Pulmonary artery endothelial cell (primary cell): Measurements from ENCODE around the gene KIF18A. TPM values are rescaled to one million over a fixed set of nuclear protein-coding genes. Genes with fewer than 3 reads are reported as not detected.
"Not testable (repeated sequence)": the region's sequence is repeated elsewhere in the genome, so short reads cannot be mapped to it uniquely, and the experiment has no call there.

Experiments
- DNase-seq: peaks from one replicate; pipeline ENCODE4 v3.0.0-alpha.2; 2011; ENCODE audit warnings: low read depth, low spot score
- total RNA-seq: library from RNA; depleted of rRNA; stranded (reverse); fragments of >200 nt; gene quantifications from 2 replicates; pipeline ENCODE4 v1.2.3, GENCODE V29; 2014

Gene KIF18A
- total RNA-seq, 1 donor from 2014 or later: 8.3 TPM

DNA sequence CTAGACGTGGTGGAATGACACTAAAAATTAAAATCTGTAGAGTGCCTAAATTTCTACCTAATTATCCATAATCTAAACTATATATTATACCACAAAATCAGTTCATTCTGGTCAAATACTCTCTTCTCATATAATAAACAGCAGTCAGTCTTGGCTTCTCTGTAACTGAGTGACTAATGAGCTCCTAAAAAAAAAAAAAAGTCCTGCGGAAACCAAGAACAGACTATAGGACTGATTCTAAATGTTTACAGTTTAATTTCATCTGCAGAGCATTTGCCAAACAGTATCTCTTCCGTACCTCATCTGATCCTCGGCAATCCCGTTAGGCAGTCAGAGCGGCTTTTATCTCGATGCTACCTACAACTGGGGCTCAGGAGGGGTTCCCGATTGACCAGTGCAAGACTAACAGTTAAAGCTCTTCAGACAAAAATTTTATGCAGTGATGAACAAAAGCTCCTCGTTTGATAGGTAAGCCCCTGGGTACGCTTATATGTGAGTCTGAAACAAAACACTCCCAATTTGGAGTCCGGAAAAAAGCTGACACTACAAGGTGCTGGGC, 686 bp downstream of the KIF18A start:
- no peak for DNase-seq

DNA sequence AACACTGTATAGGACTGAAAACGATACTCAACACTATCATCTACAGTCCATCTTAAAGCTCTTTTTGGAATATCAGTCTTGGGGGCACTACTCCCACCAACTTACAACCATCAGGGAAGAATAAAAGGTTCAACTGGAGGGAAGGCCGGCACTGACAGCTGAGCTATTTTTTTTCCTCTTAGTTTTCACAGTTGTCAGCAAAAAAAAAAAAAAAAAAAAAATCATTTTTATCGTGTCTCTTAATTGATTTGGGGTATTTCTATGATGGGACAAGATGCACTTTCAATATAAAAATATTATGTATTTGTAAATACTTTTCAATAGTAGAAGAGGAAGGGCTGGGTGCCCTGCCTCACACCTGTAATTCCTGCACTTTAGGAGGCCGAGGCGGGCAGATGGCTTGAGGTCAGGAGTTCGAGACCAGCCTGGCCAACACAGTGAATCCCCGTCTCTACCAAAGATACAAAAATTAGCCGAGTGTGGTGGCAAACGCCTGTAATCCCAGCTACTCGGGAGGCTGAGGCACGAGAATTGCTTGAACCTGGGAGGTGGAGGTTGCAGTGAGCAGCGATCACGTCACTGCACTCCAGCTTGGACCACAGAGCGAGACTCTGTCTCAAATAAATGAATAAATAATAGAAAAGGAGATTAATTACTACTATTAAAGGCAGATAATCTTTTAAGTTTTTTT, 1.5 kb downstream of the KIF18A start:
- DNase-seq: no peak

DNA sequence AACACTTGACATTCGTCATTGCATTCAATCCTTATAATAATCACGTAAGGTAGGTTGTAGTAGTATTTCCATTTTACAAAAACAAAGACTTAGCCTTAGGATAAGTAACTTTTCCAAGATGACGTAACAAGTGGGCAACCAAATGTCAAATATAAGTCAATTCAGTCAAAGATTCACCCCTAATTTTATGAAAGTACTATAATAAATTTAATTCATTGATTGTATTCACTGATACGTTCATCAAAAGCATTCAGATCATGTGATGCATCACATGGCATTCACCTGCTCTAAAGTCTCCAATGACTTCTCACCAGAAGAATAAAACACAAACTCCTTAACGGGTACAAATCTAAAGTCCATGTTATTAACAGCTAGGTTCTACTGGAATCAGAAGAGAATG, 2.1 kb downstream of the KIF18A start:
- no peak for DNase-seq

DNA sequence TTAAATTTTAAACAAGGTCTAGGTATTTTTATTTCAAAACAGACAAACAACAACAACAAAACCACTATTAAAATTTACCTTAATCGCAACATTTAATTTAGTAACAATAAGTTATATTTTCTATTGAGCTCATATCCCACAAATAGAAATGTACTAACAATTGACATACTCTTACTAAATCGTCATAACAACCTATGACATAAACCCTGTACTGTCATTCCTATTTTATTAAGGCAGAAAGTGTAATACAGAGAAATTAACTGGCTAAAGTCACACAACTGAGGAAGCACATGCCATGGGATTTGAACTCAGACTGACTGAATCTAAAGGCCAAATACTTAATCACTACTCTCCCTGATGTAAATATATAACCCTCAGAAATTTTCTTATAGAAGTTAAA, 3.0 kb downstream of the KIF18A start:
- no peak for DNase-seq

DNA sequence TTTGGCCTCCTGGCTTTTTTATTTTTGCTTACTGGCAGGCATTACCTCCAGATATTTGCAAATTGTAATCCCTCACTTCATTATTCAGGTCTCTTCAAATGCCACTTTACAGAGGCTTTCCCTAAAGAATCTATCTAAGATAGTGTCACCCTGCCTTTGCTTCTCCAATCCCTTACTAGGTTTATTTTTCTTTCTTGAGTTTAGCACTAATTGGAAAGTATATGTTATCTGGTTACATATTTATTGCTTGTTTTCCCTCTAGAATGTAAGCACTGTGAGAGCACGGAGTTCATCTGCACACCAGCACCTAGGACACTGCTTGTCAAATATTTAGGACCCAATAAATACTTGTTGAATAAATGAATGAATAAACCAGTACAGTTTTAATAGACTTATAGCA, 3.5 kb downstream of the KIF18A start:
- DNase-seq: no peak

DNA sequence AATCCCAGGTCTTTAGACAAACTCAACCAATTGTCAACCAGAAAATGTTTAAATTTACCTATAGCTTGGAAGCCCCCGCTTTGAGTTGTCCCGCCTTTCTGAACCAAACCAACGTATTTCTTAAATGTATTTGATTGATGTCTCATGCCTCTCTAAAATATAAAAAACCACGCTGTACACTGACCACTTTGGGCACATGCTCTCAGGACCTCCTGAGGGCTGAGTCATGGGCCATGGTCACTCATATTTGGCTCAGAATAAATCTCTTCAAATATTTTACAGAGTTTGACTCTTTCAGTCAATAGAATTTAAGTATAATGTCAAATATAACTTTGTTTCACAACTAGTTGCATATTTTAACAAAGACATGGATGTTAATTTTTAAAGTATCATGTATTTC, 5.7 kb downstream of the KIF18A start:
- DNase-seq: not testable (repeated sequence)

DNA sequence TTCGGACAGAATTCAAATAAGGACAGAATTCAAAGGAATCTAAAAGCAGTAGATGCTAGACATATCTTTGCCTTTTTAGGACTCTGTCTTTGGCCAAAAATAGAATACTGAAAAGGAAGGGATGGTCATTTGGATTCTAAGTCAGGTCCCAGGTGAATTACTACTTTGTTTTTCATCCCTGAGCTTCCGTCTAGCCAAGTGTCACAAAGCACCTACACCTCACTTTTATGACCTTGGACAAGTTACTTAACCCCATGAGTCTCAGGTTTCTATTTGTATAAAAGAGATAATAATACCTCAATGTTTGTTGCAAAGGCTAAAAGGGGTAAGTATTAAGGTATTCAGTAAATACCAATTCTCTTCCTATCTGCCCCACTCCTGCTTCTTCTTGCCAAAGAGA, 7.3 kb downstream of the KIF18A start:
- DNase-seq: no peak

DNA sequence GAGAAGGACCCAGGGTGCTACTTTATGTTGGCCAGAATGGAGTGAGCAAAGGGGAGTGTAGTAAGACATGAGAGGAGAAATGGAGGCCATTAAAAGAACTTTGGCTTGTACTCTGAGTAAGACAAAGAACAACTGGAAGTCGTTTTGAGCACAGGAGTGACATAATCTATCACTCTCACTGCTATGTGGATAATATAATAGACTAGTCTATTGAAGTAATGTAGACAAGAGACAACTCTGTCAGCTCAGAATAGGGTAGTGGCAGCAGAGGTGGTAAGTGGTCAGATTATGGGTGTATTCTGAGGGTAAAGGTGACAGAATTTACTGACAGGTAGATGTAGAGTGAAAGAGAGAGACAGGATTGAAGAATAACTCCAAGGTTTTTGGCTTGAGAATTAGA, 8.2 kb downstream of the KIF18A start:
- DNase-seq: no peak

DNA sequence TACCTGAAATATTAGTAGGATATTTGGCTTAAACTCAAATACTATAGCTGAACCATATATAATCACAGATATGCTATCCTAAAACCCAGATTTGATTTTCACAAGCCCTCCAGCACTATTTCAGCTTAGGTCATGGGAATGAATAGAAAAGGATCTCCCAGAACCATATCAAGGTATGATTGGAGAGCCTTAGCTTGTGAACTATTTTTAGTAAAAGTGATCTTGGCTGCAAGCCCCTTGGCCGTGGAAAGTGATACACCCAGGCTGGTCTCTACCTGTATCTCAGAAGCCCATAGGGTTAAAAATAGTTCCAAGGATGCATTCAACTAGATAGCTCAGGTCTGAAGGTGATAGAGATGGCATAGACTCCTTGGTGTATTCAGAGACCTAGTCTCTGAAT, 9.7 kb downstream of the KIF18A start:
- no peak for DNase-seq

DNA sequence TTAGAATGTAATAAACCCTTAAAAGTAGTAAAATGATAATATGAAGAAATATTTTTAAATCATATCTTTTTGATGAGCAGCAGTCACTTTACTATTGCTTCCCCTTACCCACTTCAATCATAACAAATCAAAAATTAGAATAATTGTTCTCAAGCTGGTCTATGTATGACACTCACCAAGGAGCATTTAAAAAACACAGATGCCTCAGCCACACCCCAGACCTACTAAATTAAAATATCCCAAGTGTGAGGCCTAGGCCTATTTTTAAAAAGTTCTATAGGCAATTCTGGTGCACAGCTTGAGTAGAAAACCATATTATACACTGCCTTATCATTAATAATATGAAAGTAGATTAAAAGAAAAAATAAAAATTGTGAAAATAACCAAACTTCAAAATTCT, 15.2 kb downstream of the KIF18A start:
- DNase-seq: no peak

DNA sequence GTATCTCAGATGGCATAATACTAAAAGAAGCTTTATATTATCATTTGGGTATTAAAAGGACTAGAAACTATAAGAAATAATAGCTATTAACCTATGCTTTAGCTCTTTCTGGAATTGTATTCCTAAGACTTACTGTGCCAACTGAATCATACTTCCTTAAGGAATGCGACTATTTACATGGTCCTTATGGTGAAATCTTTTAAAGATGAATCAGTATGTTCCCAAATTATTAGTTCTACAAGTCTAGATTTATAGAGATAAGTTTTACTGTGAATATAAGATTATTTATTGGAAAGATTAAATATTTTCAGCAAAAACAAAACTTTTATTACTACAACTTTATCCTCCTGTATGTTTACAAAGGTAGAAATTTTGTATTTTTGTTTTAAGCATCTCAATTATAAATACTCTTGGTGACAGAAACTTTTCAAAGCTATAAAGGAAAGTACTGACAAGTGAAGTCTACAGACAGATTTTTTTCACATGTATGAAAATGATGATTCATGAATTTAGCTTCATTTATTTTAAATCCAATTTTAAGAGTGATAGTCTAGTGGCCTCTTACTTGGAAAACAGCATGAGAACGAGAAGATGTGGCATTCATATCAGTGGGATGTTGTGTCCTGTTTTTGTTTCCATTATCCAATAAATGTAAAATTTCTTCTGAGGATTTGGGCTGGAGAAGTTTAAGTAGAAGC, 17.8 kb downstream of the KIF18A start:
- no peak for DNase-seq

DNA sequence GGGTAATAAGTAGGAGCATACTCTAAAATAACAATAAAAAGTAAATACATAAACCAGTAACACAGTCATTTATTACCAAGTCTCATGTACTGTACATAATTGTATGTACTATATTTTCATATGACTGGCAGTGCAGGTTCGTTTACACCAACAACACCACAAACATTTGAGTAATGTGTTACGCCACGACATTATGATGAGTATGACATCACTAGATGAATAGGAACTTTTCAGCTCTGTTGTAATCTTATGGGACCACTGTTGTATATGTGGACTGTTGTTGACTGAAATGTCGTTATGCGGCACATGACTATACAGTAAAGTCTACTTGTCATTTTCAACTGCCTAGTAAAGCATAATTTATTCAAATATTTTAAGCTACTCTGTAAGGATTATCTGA, 18.6 kb downstream of the KIF18A start:
- no peak for DNase-seq

DNA sequence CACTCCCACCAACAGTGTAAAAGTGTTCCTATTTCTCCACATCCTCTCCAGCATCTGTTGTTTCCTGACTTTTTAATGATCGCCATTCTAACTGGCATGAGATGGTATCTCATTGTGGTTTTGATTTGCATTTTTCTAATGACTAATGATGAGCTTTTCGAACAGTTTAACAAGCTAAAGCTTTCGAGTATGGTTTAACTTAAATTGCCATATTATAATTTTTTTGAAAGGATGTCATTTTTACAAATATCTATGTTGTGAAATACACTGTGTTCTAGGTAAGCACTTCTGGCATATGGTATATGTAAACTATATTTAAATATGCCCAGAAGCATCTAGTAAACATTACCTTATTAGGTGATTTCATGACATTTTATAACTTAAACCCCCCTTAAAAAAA, 20.3 kb downstream of the KIF18A start:
- DNase-seq: not testable (repeated sequence)

DNA sequence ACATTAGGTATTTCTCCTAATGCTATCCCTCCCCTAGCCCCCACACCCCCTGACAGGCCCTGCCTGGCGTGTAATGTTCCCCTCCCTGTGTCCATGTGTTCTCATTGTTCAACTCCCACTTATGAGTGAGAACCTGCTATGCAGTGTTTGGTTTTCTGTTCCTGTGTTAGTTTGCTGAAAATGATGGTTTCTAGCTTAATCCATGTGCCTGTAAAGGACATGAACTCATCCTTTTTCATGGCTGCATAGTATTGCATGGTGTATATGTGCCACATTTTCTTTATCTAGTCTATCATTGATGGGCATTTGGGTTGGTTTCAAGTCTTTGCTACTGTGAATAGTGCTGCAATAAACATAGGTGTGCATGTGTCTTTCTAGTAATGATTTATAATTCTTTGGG, 20.8 kb downstream of the KIF18A start:
- DNase-seq: not testable (repeated sequence)

DNA sequence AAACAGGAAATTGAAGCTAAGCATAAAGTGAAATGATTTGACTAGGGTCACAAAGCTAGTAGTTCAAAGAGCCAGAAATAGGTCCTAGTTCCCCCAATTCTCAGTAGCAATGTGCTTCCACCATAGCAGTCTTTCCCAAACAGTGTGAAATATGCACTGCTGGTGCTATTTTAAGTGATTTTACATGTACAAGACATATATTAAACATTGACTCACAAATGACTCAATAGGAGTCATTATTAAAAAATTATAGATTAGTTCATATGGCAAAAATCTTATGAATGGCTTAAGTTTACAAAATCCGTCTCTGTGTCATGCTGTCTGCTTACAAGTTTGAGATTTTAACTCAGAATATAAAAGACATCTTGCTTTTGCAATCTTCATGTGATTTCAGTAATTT, 21.4 kb downstream of the KIF18A start:
- DNase-seq: no peak

DNA sequence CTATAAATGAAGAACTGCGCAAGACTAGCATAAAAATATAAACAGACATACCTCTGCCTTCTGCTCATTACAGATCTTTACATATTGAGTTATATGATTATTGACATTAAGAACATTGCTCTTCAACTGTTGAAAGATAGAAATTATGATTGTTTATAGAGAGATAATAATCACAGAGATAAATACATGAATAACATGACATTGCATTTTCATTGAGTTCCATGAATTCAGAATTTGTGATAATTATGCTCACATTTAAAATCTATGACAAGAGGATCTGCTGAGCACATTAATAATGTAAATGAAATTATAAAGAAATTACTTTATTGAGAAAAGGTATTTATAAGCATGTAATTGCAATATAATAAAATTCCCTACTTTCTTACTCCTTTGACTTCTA, 24.8 kb downstream of the KIF18A start:
- no peak for DNase-seq

DNA sequence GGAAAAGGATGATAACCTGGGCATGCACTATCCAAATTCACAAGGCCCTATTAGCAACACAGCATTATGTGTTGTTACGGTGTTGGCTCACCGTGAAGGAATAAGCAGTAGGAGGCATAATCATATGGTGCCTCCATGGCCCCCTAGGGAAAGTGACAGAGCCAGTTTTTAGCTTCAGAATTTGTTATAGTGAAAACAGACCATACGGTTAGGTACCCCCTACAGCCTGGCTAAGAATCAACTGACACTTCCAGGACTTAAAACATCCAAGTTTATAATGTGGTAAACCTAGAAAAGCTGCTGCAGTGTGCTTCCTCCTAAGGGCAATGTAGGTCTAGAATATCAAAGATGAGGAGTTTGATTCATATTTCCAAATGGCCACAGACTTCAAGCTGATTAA, 30.4 kb downstream of the KIF18A start:
- no peak for DNase-seq

DNA sequence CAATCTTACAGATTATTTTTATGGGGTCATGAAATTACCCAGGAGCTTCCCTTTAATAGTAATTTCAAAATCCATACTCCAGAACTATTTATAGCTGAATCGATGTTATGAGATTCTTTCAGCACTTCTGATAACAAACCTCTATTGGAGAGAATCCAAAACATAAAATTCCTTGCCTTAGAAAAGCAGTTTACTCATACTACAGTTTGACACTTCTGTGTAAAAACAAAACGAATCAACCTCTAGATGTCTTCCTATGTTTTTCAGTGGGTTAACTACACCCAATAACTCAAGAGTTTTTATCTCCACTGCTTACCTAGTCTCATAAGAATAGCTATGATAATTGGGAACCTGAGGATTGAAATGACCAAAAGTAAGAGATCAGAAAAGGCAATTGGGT, 35.6 kb downstream of the KIF18A start:
- no peak for DNase-seq

DNA sequence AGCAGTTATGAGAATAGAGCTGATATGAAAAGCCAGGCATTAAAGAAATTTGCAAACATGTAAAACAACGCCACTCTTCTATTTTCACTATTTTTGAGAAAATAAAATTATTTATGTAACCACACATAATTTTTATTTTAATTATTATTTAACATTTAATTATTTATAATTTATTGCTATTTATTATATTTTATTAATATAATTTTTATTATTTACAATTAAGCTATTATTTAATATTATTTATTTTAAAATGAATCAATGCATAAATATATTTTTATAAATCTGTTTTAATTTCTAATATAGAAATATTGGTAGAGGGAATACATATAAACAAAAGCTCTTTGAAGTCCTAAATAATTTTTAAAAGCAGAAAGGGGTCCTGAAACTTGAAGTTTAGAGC, 36.7 kb downstream of the KIF18A start:
- DNase-seq: no peak

DNA sequence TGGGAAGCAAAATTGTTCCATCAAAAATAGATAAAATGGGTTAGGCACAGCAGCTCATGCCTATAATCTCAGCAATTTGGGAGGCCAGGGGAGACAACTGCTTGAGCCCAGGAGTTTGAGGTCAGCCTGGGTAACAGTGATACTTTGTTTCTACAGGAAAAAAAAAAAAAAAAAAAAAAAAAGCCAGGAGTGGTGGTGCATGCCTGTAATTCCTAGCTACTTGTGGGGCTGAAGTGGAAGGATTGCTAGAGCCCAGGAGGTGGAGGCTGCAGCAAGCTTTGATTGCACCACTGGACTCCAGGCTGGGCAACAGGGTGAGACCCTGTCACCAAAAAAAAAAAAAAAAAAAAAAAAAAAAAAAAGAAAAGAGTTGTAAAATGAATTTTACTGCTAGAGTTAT, 49.6 kb downstream of the KIF18A start:
- no peak for DNase-seq

DNA sequence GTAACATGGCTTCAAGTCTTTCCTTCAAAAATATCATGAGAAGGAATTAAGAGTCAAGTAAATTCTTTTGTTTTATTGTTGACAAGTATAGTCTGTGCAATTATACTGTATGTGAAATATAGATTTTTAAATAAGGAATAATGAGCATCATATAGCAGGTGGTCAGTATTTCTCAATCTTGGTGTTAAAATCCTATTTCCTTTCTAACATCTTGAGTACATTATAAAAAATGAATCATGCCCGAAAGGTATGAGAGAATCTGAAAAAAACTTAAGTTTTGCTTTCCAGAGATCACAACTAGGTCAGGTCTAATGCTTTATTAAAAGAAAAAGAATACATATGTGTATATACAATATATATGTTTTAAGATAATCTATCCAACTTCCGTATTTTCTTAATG, 53.1 kb downstream of the KIF18A start:
- no peak for DNase-seq

DNA sequence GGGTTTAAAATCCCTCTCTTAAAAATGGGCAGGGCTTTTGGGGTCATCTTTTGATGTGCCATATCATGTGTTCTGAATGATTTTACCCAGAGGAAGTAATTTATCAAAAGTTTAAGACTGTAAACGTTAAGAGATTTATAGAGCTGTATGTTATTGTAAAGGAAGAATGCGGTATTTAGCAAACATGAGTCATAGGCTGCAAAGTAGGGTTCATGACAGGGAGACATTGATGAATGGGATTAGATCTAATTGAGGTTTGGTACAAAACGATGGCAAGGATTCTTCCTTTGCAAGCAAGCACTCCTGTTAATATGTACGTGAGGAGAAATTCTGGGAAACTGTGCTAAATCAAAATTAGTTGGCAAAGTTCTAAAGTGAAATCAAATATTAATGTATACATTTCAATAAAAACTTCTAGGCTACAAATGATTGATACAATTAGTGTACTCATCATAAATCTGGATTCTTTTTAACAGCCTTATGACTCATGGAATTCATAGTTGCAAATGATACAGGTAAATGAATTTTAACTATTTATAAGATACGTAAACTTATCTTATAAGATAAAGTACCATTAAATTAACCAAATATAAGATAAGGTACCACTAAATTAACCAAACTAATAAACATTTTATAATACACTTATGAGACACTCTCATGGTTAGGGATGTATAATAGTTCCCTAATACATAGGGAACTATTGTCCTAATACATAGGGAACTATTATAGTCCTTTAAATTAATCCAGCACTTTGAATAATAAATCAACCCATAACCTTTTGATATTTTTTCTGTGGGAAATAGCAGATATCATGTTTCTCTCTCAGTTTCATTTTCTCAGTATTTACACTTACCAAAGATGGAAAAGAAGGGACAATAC, 58.4 kb downstream of the KIF18A start:
- no peak for DNase-seq
